Measurements from ENCODE around the gene CLDN1.

The CLDN1 gene

GRCh38 chr3:190362258-190362657 lies 40.0 kb upstream of the CLDN1 start:
- H3K4me3 ChIP-seq (replicated peaks in 1 of 2; ENCODE audit: low read depth in 2 of 2, low read length in 2 of 2) = no peak overlapping the region
- DNase-seq (ENCODE audit: low read depth in 2 of 2) = no peak
- no peak for TF ChIP-seq CTCF (IDR thresholded peaks at IDR 0.05; ENCODE audit: low read depth, low read length)

- TF ChIP-seq CTCF (IDR thresholded peaks at IDR 0.05; ENCODE audit: low read depth, low read length) = no peak
- H3K4me3 ChIP-seq (replicated peaks in 1 of 2; ENCODE audit: low read depth in 2 of 2, low read length in 2 of 2) = no peak overlapping the region
- no peak for DNase-seq (ENCODE audit: low read depth in 2 of 2)
Observed at GRCh38 chr3:190361791-190362190, 39.5 kb upstream of the CLDN1 start.

GRCh38 chr3:190360228-190360627 lies 38.0 kb upstream of the CLDN1 start:
- TF ChIP-seq CTCF (IDR thresholded peaks at IDR 0.05; ENCODE audit: low read depth, low read length) = no peak
- no peak overlapping the region for H3K4me3 ChIP-seq (replicated peaks in 1 of 2; ENCODE audit: low read depth in 2 of 2, low read length in 2 of 2)
- DNase-seq (ENCODE audit: low read depth in 2 of 2) = no peak

GRCh38 chr3:190359813-190360212 lies 37.6 kb upstream of the CLDN1 start:
- DNase-seq (ENCODE audit: low read depth in 2 of 2) = no peak
- TF ChIP-seq CTCF (IDR thresholded peaks at IDR 0.05; ENCODE audit: low read depth, low read length) = no peak
- H3K4me3 ChIP-seq (replicated peaks in 1 of 2; ENCODE audit: low read depth in 2 of 2, low read length in 2 of 2) = no peak overlapping the region

- no peak for TF ChIP-seq CTCF (IDR thresholded peaks at IDR 0.05; ENCODE audit: low read depth, low read length)
- no peak for DNase-seq (ENCODE audit: low read depth in 2 of 2)
- H3K4me3 ChIP-seq (replicated peaks in 1 of 2; ENCODE audit: low read depth in 2 of 2, low read length in 2 of 2) = no peak overlapping the region
Observed at GRCh38 chr3:190357468-190357867, 35.2 kb upstream of the CLDN1 start.

GRCh38 chr3:190356246-190356645 lies 34.0 kb upstream of the CLDN1 start:
- DNase-seq (ENCODE audit: low read depth in 2 of 2) = no peak
- no peak for TF ChIP-seq CTCF (IDR thresholded peaks at IDR 0.05; ENCODE audit: low read depth, low read length)
- no peak overlapping the region for H3K4me3 ChIP-seq (replicated peaks in 1 of 2; ENCODE audit: low read depth in 2 of 2, low read length in 2 of 2)

- no peak for TF ChIP-seq CTCF (IDR thresholded peaks at IDR 0.05; ENCODE audit: low read depth, low read length)
- H3K4me3 ChIP-seq (replicated peaks in 1 of 2; ENCODE audit: low read depth in 2 of 2, low read length in 2 of 2) = no peak overlapping the region
- no peak for DNase-seq (ENCODE audit: low read depth in 2 of 2)
Observed at GRCh38 chr3:190352861-190353457, 30.7 kb upstream of the CLDN1 start.
